Ovary (tissue), 9 donors: ENCODE measurements around the gene CIITA. TPM values are rescaled to one million over a fixed set of nuclear protein-coding genes. Genes with fewer than 3 reads are reported as not detected.

Source experiments
- DNase-seq, 5 donors: peaks; one replicate each; pipeline ENCODE4 v3.0.0-alpha.2; 2019 to 2020
- H3K27ac ChIP-seq, 2 donors: fragments of 200-600 bp; one replicate each; pipeline versions ENCODE4 v1.5.1 to v1.8.0; 2019 to 2022
- H3K27me3 ChIP-seq: fragments of 200-600 bp; one replicate; pipeline ENCODE4 v1.8.0; 2022
- H3K36me3 ChIP-seq: fragments of 200-600 bp; sonication (generic); one replicate; pipeline ENCODE4 v1.5.1; 2019
- H3K4me1 ChIP-seq: one replicate; pipeline ENCODE4 v1.8.1; 2013; ENCODE audit warnings: mild to moderate bottlenecking, moderate library complexity; ENCODE audit not compliant: insufficient read depth
- H3K4me3 ChIP-seq: fragments of 200-600 bp; sonication (generic); one replicate; pipeline ENCODE4 v1.5.1; 2017
- H3K9me3 ChIP-seq, 2 donors: fragments of 200-600 bp in 1 of 2; sonication (generic) in 1 of 2; one replicate each; pipeline versions ENCODE4 v1.5.1 to v1.8.1; 2013 to 2019; ENCODE audit warnings: mild to moderate bottlenecking in 1 of 2, moderate library complexity in 1 of 2
- CTCF ChIP-seq, 3 donors: fragments of 450-650 bp in 2 of 3; fragments of 200-600 bp in 1 of 3; IDR thresholded peaks; one replicate each; pipeline versions ENCODE4 v1.5.1 to v1.8.0; 2016 to 2022; ENCODE audit warnings: antibody characterized with exemption in 3 of 3, mild to moderate bottlenecking in 1 of 3
- EP300 ChIP-seq: sonication (generic); formaldehyde crosslinking; IDR thresholded peaks from one replicate; pipeline ENCODE4 v1.6.1; 2017; ENCODE audit warnings: antibody characterized with exemption
- POLR2A ChIP-seq: fragments of 450-650 bp; IDR thresholded peaks from one replicate; pipeline ENCODE4 v1.6.1; 2017; ENCODE audit warnings: antibody characterized with exemption, mild to moderate bottlenecking, moderate library complexity
- WGBS, 3 donors: extraction: QIAGEN DNeasy Blood & Tissue Kit in 1 of 3; methylation state at CpG; one replicate each; pipeline versions ENCODE4 v1.1.5 to v1.1.7; 2013 to 2017; 5-methylcytosine and 5-hydroxymethylcytosine counted together
- intact Hi-C, 4 donors: fragments of 100-400 bp; cut with DNase I; formaldehyde crosslinking; loops; one replicate each; pipeline versions ENCODE4 v1.11.0 to v1.15.1; 2022 to 2023
- polyA plus RNA-seq, 2 donors: library from polyadenylated mRNA; stranded (reverse); fragments of 200-250 nt in 1 of 2; fragments of 350-450 nt in 1 of 2; fragmentation: Illumina TruSeq in 1 of 2; extraction: RNeasy Lipid Tissue Mini Kit (QIAGEN cat#74804) in 1 of 2; gene quantifications; one replicate each; pipeline ENCODE4 v1.2.3, GENCODE V29; 2013 to 2014
- total RNA-seq, 7 donors: library from RNA; depleted of rRNA in 2 of 7; stranded (reverse); fragments of >200 nt in 2 of 7; fragmentation: NEBNext Ultra II Directional in 3 of 7; extraction: Animal tissue kit (Norgen Biotek cat#: 25700) in 3 of 7; gene quantifications; one replicate each; pipeline versions ENCODE4 v1.1.0 to v1.2.4, GENCODE V29; 2016 to 2023
- donor health status: DM: no; HTN: no; CAD: no; lungs with moderate emphysema.
- donor health status: DM: no; HTN: no; CAD: no.
- donor health status: Bipolar disorder and iron deficiency.
- donor health status: DM: yes; HTN: yes; CAD: no.
- donor health status: DM: no; HTN: no; CAD: no.
- donor health status: DM: yes; HTN: yes; CAD: no.

The CIITA gene
- total and polyA plus RNA-seq, 9 donors: 2.9 to 19.9 (median 7.2) TPM

- Histone ChIP-seq H3K4me3 (no peak overlapping the region), H3K36me3 (no peaks in the 10 kb centered on the region), H3K27me3 (no peaks in the 10 kb centered on the region), H3K27ac (no peak overlapping the region), H3K4me1 (no peaks in the 10 kb centered on the region), H3K9me3 (no peaks in the 10 kb centered on the region)
- 89 to 95% (median 90%) methylated on average over 7 of the region's 7 CpGs for WGBS, 3 donors
- intact Hi-C loops: loop anchor here in 1 of 4 donors (10.0 kb wide), 1 partner anchor 91 kb away; the partner anchor contains the start of gene NUBP1
- TF ChIP-seq CTCF (IDR thresholded peaks at IDR 0.05) (no peak), EP300 (no peak), POLR2A (no peak)
- no peak for DNase-seq
Observed at GRCh38 chr16:10835281-10835931, 41.6 kb upstream of the CIITA start.

GRCh38 chr16:10836174-10836853 is 40.7 kb upstream of the CIITA start:
- Histone ChIP-seq H3K4me3 (no peak overlapping the region), H3K9me3 (no peaks in the 10 kb centered on the region), H3K27ac (no peak overlapping the region), H3K4me1 (no peaks in the 10 kb centered on the region), H3K36me3 (no peaks in the 10 kb centered on the region), H3K27me3 (no peaks in the 10 kb centered on the region)
- intact Hi-C loops: loop anchor here in 1 of 4 donors (10.0 kb wide), 1 partner anchor 92 kb away; the partner anchor contains the start of gene NUBP1
- WGBS, 3 donors: 63 to 70% (median 68%) methylated on average over 1 of the region's 1 CpG
- DNase-seq: no peak
- no peak for TF ChIP-seq CTCF (IDR thresholded peaks at IDR 0.05)
- no peak for TF ChIP-seq POLR2A
- TF ChIP-seq EP300: no peak

DNA sequence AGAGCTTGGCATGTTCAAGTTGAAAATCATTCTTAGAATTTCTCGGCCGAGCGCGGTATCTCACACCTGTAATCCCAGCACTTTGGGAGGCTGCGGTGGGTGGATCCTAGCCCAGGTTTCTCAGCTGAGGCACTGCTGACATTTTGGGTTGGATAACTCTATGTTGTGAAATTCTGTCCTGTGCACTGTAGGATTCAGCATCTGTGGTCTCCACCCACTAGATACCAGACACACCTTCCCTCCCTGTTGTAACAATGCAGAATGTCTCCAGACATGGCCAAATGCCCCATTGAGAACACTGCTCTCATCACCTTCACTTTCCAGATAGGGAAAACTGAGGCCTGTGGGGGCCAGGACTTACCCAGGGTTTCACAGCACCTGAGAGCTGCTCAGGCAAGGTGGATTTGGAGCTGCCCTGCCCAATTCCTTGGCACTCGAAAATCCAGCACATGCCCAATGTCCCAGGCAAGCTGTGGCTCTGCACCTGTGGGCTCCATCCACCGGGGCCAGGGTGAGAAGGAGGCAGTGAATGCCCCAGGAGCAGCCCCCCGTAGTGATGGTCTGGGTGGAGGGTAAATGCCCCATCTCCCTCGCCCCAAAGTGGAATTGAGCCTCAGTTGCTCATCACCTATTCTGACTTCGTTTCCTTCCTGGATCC is 38.3 kb upstream of the CIITA start:
- Histone ChIP-seq H3K27ac (no peak overlapping the region), H3K4me1 (no peaks in the 10 kb centered on the region), H3K4me3 (no peak overlapping the region), H3K9me3 (no peaks in the 10 kb centered on the region), H3K36me3 (no peaks in the 10 kb centered on the region), H3K27me3 (no peaks in the 10 kb centered on the region)
- 86 to 92% (median 88%) methylated on average over 8 to 10 of the region's 10 CpGs for WGBS, 3 donors
- intact Hi-C loops: loop anchor here in 1 of 4 donors (10.0 kb wide), 1 partner anchor 94 kb away; the partner anchor contains the start of gene NUBP1
- DNase-seq: no peak
- TF ChIP-seq POLR2A: no peak
- no peak for TF ChIP-seq EP300
- no peak for TF ChIP-seq CTCF (IDR thresholded peaks at IDR 0.05)

- Histone ChIP-seq H3K9me3 (no peaks in the 10 kb centered on the region), H3K4me3 (no peak overlapping the region), H3K4me1 (no peaks in the 10 kb centered on the region), H3K36me3 (no peaks in the 10 kb centered on the region), H3K27ac (no peak overlapping the region), H3K27me3 (no peaks in the 10 kb centered on the region)
- DNase-seq: no peak
- intact Hi-C loops: loop anchor here in 1 of 4 donors (10.0 kb wide), 1 partner anchor 94 kb away; the partner anchor contains the start of gene NUBP1
- no peak for TF ChIP-seq POLR2A
- 38 to 56% (median 40%) methylated on average over 6 of the region's 6 CpGs for WGBS, 3 donors
Observed at GRCh38 chr16:10839279-10839666, 37.7 kb upstream of the CIITA start.
